ENCODE results near the gene LTB4R2.

Gene LTB4R2

GRCh38 chr14:24290746-24291145, 19.2 kb upstream of the LTB4R2 start:
- no peak for DNase-seq (ENCODE audit: low read depth)
- TF ChIP-seq CTCF (IDR thresholded peaks at IDR 0.05; ENCODE audit: low read length, missing control alignments): no peak
- no peak overlapping the region for H3K4me3 ChIP-seq (replicated peaks; ENCODE audit: low read depth, low read length)

- no peak for TF ChIP-seq CTCF (IDR thresholded peaks at IDR 0.05; ENCODE audit: low read length, missing control alignments)
- DNase-seq (ENCODE audit: low read depth): no peak
- no peak overlapping the region for H3K4me3 ChIP-seq (replicated peaks; ENCODE audit: low read depth, low read length)
Observed at GRCh38 chr14:24291446-24292117, 18.4 kb upstream of the LTB4R2 start.

- no peak overlapping the region for H3K4me3 ChIP-seq (replicated peaks; ENCODE audit: low read depth, low read length)
- no peak for TF ChIP-seq CTCF (IDR thresholded peaks at IDR 0.05; ENCODE audit: low read length, missing control alignments)
- no peak for DNase-seq (ENCODE audit: low read depth)
Observed at GRCh38 chr14:24292118-24292807, 17.7 kb upstream of the LTB4R2 start.

- DNase-seq (ENCODE audit: low read depth): no peak
- no peak for TF ChIP-seq CTCF (IDR thresholded peaks at IDR 0.05; ENCODE audit: low read length, missing control alignments)
Observed at GRCh38 chr14:24293525-24293924, 16.4 kb upstream of the LTB4R2 start.

GRCh38 chr14:24296341-24297157, 13.4 kb upstream of the LTB4R2 start:
- H3K4me3 ChIP-seq (replicated peaks; ENCODE audit: low read depth, low read length): no peak overlapping the region
- DNase-seq (ENCODE audit: low read depth): peak; percentile 95
- TF ChIP-seq CTCF (IDR thresholded peaks at IDR 0.05; ENCODE audit: low read length, missing control alignments): peak; percentile 82

More at GRCh38 chr14:24293525-24293924, 16.4 kb upstream of the LTB4R2 start:
- H3K4me3 ChIP-seq (replicated peaks; ENCODE audit: low read depth, low read length): no peak overlapping the region

- H3K4me3 ChIP-seq (replicated peaks; ENCODE audit: low read depth, low read length): no peak overlapping the region
- no peak for DNase-seq (ENCODE audit: low read depth)
- TF ChIP-seq CTCF (IDR thresholded peaks at IDR 0.05; ENCODE audit: low read length, missing control alignments): peak; percentile 54
Observed at GRCh38 chr14:24297190-24297964, 12.6 kb upstream of the LTB4R2 start.
